Activated naive CD4-positive, alpha-beta T cell treated with anti-CD3 and anti-CD28 coated beads, Interleukin-2, amount 10 ng/mL, durations not matched to agents 5 hours and 36 hours (primary cell): ENCODE results near the gene SCAF4. TPM values are rescaled to one million over a fixed set of nuclear protein-coding genes. Genes with fewer than 3 reads are reported as not detected.

Source experiments
- total RNA-seq, 2 experiments: library from RNA; stranded (reverse); gene quantifications; one replicate each; pipeline ENCODE4 v1.2.3, GENCODE V29; 2021

Gene SCAF4
- total RNA-seq: 10 to 100 TPM; 50.5 to 55.1 TPM

GRCh38 chr21:31731857-31732596 lies at the start of gene SCAF4:
Gene SCAF4 (minus strand): TSS chr21:31732118. CDS start chr21:31731692, 426 bp downstream.

GRCh38 chr21:31659536-31660258 lies 72.2 kb downstream of the SCAF4 start, which contains the start of gene SOD1:
Gene SOD1 (plus strand): TSS chr21:31659693. CDS start chr21:31659770, 77 bp downstream.

Other genes starting within 250 kb of the SCAF4 start
- gene SOD1, start 72.4 kb downstream of the SCAF4 start, total RNA-seq: 100 to 1,000 TPM; 187 to 189 TPM
- gene HUNK, start 140.9 kb upstream of the SCAF4 start, total RNA-seq: under 1 TPM; 0.23 to 0.26 TPM